Suppressor macrophage treated with lipopolysaccharide for 4 hours (primary cell): ENCODE data around the gene KEL.
"Not testable (repeated sequence)": the region's sequence is repeated elsewhere in the genome, so short reads cannot be mapped to it uniquely, and the experiment has no call there.

Source experiments
- DNase-seq: peaks from one replicate; pipeline ENCODE4 v3.0.0-alpha.2; 2020

Gene KEL, protein sequence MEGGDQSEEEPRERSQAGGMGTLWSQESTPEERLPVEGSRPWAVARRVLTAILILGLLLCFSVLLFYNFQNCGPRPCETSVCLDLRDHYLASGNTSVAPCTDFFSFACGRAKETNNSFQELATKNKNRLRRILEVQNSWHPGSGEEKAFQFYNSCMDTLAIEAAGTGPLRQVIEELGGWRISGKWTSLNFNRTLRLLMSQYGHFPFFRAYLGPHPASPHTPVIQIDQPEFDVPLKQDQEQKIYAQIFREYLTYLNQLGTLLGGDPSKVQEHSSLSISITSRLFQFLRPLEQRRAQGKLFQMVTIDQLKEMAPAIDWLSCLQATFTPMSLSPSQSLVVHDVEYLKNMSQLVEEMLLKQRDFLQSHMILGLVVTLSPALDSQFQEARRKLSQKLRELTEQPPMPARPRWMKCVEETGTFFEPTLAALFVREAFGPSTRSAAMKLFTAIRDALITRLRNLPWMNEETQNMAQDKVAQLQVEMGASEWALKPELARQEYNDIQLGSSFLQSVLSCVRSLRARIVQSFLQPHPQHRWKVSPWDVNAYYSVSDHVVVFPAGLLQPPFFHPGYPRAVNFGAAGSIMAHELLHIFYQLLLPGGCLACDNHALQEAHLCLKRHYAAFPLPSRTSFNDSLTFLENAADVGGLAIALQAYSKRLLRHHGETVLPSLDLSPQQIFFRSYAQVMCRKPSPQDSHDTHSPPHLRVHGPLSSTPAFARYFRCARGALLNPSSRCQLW

GRCh38 chr7:142961973-142962926 is at the start of gene KEL:
TSS of gene KEL (minus strand) at chr7:142962363. CDS start at chr7:142962206, 157 bp downstream.
- DNase-seq = peak; percentile 8

DNA sequence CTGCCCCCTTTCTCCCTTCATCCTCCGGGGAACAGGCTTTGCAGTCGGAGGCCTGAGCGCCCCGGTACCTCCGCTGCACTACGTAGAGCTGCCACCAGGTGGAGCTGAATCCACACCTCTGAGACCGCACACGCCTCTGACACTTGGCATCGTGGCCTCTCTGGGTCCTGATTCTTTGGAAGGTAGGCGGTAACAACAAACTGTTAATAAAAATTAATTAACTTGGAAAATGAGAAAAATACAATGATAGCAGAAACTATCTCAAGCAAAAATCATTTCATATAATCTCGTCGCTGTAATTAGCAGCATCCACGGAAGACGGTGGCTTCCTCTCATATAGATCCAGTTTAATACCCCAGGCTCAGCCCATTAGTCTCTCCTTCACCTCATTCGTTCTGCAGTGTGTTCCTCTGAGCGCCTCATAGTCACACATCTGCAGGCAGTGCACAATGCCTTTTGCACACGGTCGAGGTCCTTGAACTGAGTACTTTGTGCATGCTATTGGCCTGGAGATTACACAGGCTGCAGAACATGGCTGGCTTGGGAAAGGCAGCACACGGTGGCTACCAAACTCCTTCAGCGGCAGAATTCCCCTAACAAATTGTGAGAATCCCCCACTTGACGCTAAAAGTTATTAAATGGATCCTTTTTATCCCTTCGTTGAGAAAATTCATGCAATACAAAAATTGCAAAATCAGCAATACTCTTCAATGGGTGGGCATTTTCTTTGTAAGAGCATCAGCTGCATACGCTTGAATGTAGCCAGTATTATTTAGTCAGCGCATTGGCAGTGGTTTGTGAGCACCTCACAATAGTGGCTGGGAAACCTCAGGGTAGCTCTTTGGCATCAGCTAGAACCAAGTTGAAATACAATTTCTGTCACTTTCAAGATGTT is 46.1 kb upstream of the KEL start:
- peak; percentile 87 for DNase-seq

- DNase-seq = no peak
Observed at GRCh38 chr7:143005632-143006260, 43.6 kb upstream of the KEL start.

GRCh38 chr7:143003393-143004051 is 41.4 kb upstream of the KEL start:
- peak; percentile 74 for DNase-seq

DNA sequence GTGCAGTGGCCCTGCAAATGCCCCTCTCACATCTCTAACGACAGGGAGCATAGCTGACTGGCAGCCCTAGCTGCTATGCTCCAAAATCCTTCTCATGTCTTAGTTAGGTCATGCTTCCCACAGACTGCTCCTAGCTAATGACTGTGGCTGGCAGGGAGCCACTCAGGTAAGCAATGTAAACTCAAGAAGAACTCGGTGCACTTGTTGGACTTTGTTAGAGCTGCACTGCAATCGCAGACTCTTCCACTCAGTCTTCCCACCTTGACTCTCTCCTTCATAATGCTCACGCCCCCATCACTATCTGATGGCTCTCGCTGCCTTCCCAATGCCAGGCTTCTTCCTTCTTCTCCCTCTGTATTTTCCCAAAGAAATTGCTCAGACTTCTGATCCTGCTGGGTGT is 40.7 kb upstream of the KEL start:
- DNase-seq = no peak

DNA sequence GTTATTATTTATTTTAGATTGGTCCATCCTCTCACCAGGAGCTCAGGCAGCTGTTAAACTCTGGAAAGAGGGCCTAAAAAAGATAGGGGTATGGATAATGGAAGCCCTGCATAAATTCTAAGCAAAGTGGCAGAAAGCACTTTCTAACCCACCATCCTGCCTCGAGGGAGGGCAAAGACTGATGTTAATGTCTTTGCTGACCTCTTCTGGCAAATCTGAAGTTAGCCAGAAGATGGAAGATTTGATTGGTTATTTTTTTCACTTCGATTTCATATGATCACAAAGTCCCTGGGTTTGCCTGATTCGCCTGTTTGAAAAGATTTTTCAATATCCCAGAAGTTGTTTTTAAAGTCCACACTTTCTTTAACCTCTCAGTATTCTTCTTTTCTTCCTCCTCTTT is 39.9 kb upstream of the KEL start:
- peak; percentile 22 for DNase-seq

GRCh38 chr7:143000648-143001047 is 38.5 kb upstream of the KEL start:
- DNase-seq = no peak

GRCh38 chr7:142999793-143000192 is 37.6 kb upstream of the KEL start:
- DNase-seq = no peak

GRCh38 chr7:142998966-142999365 is 36.8 kb upstream of the KEL start:
- DNase-seq = no peak

GRCh38 chr7:142997456-142997989 is 35.4 kb upstream of the KEL start:
- DNase-seq = no peak

DNA sequence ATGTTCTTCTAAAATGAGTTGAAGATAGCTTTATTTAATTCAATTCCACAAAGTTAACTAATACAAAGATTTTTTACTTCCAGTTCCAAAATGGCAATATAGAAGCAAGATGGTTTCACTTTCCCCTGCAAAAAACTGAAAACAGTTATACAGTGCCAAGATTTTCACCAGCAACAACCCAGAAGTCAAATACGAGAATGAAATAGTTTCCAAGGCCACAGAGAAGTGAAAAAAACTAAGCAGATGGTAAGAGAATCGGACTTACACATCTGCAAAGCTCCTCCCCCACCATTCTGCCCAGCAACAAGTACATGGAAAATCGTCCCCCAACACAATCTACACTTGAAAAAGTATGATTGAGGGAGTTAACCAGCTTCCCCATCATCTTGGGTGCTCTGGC is 30.3 kb upstream of the KEL start:
- no peak for DNase-seq

DNA sequence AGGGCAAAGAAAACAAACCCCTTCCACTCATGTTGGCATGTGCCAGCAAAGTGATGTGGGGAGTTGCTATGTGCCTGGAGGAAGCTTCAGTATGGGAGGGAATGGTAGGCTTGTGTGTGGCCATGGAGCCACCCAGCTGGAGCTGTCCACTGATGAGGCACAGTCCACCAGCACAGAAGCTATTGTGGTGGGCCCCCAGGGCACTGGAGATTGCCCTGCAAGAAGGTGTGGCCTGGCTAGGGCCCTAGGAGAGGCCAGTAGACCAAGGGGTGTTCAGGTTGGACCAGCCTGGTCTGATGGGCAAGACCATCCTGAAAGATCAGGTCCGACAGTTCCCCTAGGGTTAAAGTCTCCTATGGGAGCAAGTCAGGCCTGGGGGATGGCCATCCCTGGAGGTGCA is 22.1 kb upstream of the KEL start:
- no peak for DNase-seq

DNA sequence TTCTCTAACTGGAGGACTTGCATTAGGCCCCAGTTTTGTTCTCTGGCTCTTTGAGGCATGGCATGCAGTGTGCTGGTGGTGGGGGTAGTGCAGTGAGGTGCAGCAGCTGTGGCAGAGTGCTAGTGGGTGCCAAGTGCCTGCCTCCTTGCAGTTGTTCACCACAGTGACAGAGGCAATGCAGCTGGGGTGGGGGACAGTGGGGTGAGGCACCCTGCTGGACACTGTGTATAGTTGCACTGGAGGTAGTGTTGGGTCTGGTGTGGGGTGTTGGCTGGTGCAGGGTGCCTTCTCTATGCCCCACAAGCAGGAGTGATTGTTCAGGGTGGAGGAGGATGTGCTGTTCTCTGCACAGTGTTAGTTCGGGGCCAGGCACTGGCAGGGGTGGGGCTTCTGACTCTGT is 21.7 kb upstream of the KEL start:
- no peak for DNase-seq

DNA sequence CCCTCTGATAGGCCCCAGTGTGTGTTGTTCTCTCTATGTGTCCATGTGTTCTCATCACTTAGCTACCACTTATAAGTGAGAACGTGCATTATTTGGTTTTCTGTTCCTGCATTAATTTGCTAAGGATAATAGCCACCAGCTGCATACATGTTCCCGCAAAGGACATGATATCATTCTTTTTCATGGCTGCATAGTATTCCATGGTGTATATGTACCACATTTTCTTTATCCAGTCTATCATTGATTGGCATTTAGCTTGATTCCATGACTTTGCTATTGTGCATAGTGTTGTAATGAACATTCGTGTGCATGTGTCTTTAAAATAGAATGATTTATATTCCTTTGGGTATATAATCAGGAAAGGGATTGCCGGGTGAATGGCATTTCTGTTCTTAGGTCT is 16.2 kb upstream of the KEL start:
- DNase-seq = not testable (repeated sequence)

- peak; percentile 39 for DNase-seq
Observed at GRCh38 chr7:142974626-142975025, 12.5 kb upstream of the KEL start.

- DNase-seq = peak; percentile 26
Observed at GRCh38 chr7:142969183-142969582, 7.0 kb upstream of the KEL start.

GRCh38 chr7:142968229-142968628 is 6.1 kb upstream of the KEL start:
- DNase-seq = peak; percentile 24

- no peak for DNase-seq
Observed at GRCh38 chr7:142964502-142965246, 2.5 kb upstream of the KEL start.

- DNase-seq = no peak
Observed at GRCh38 chr7:142963993-142964392, 1.8 kb upstream of the KEL start.

GRCh38 chr7:142962991-142963390 is 828 bp upstream of the KEL start:
- DNase-seq = no peak
